Hindlimb muscle (tissue), 1 donor: ENCODE measurements around the gene ZNF862. TPM values are rescaled to one million over a fixed set of nuclear protein-coding genes. Genes with fewer than 3 reads are reported as not detected.

ENCODE experiments used
- DNase-seq: peaks from one replicate; pipeline ENCODE4 v3.0.0-alpha.2; 2013
- polyA plus RNA-seq: library from polyadenylated mRNA; unstranded; fragments of 120-200 nt; gene quantifications from one replicate; pipeline ENCODE4 v1.2.1, GENCODE V29; 2013; ENCODE audit not compliant: insufficient read length

Gene ZNF862
- polyA plus RNA-seq, 1 donor = 10.9 TPM

- DNase-seq = no peak
Observed at GRCh38 chr7:149846436-149847046, 8.4 kb downstream of the ZNF862 start.

GRCh38 chr7:149849174-149849573 lies 11.0 kb downstream of the ZNF862 start:
- no peak for DNase-seq

GRCh38 chr7:149850007-149850594 lies 11.9 kb downstream of the ZNF862 start:
- no peak for DNase-seq

GRCh38 chr7:149850716-149851115 lies 12.5 kb downstream of the ZNF862 start:
- no peak for DNase-seq

GRCh38 chr7:149851449-149851848 lies 13.3 kb downstream of the ZNF862 start:
- DNase-seq = no peak

- DNase-seq = no peak
Observed at GRCh38 chr7:149853157-149853556, 15.0 kb downstream of the ZNF862 start.

- DNase-seq = peak; percentile 23
Observed at GRCh38 chr7:149854611-149855360, 16.6 kb downstream of the ZNF862 start.

GRCh38 chr7:149855361-149856305 lies 17.5 kb downstream of the ZNF862 start:
- no peak for DNase-seq

GRCh38 chr7:149856583-149856982 lies 18.4 kb downstream of the ZNF862 start:
- no peak for DNase-seq

GRCh38 chr7:149859369-149859768 lies 21.2 kb downstream of the ZNF862 start:
- no peak for DNase-seq

- DNase-seq = no peak
Observed at GRCh38 chr7:149859876-149860275, 21.7 kb downstream of the ZNF862 start.

- DNase-seq = no peak
Observed at GRCh38 chr7:149860821-149861727, 22.9 kb downstream of the ZNF862 start.

- no peak for DNase-seq
Observed at GRCh38 chr7:149861728-149862045, 23.5 kb downstream of the ZNF862 start.

GRCh38 chr7:149862156-149862555 lies 24.0 kb downstream of the ZNF862 start:
- no peak for DNase-seq

- DNase-seq = no peak
Observed at GRCh38 chr7:149863500-149863899, 25.3 kb downstream of the ZNF862 start.

- DNase-seq = no peak
Observed at GRCh38 chr7:149864023-149864422, 25.8 kb downstream of the ZNF862 start.

- no peak for DNase-seq
Observed at GRCh38 chr7:149864751-149865150, 26.6 kb downstream of the ZNF862 start.

GRCh38 chr7:149865437-149865836 lies 27.3 kb downstream of the ZNF862 start:
- DNase-seq = no peak

- no peak for DNase-seq
Observed at GRCh38 chr7:149866139-149866778, 28.1 kb downstream of the ZNF862 start.

GRCh38 chr7:149866779-149867447 lies 28.7 kb downstream of the ZNF862 start:
- no peak for DNase-seq
